ENCODE data around the gene HAUS3.
"Not testable (repeated sequence)": the region's sequence is repeated elsewhere in the genome, so short reads cannot be mapped to it uniquely, and the experiment has no call there.

HAUS3 gene

GRCh38 chr4:2251795-2252529 is 10.0 kb upstream of the HAUS3 start:
- DNase-seq (ENCODE audit: low read depth in 2 of 2) = no peak

- no peak for DNase-seq (ENCODE audit: low read depth in 2 of 2)
These were observed 9.3 kb upstream of the HAUS3 start for GRCh38 chr4:2251073-2251794.

- no peak for DNase-seq (ENCODE audit: low read depth in 2 of 2)
These were observed 8.6 kb upstream of the HAUS3 start for GRCh38 chr4:2250357-2251072.

- DNase-seq (ENCODE audit: low read depth in 2 of 2) = no peak
These were observed 7.8 kb upstream of the HAUS3 start for GRCh38 chr4:2249526-2250356.

- no peak for DNase-seq (ENCODE audit: low read depth in 2 of 2)
These were observed 6.9 kb upstream of the HAUS3 start for GRCh38 chr4:2248821-2249261.

GRCh38 chr4:2248044-2248780 is 6.3 kb upstream of the HAUS3 start:
- no peak for DNase-seq (ENCODE audit: low read depth in 2 of 2)

GRCh38 chr4:2247128-2248043 is 5.5 kb upstream of the HAUS3 start:
- DNase-seq (ENCODE audit: low read depth in 2 of 2) = no peak

- no peak for DNase-seq (ENCODE audit: low read depth in 2 of 2)
These were observed 4.6 kb upstream of the HAUS3 start for GRCh38 chr4:2246384-2247127.

- no peak for DNase-seq (ENCODE audit: low read depth in 2 of 2)
These were observed 3.9 kb upstream of the HAUS3 start for GRCh38 chr4:2245787-2246275.

GRCh38 chr4:2245057-2245786 is 3.3 kb upstream of the HAUS3 start:
- DNase-seq (ENCODE audit: low read depth in 2 of 2) = no peak

GRCh38 chr4:2243681-2244380 is 1.9 kb upstream of the HAUS3 start:
- no peak for DNase-seq (ENCODE audit: low read depth in 2 of 2)

- DNase-seq (ENCODE audit: low read depth in 2 of 2) = no peak
These were observed 918 bp downstream of the HAUS3 start for GRCh38 chr4:2241003-2241402.

GRCh38 chr4:2236944-2237666 is 4.8 kb downstream of the HAUS3 start:
- no peak for DNase-seq (ENCODE audit: low read depth in 2 of 2)

GRCh38 chr4:2231082-2231481 is 10.8 kb downstream of the HAUS3 start:
- DNase-seq (ENCODE audit: low read depth in 2 of 2) = no peak

- DNase-seq (ENCODE audit: low read depth in 2 of 2) = no peak
These were observed 15.7 kb downstream of the HAUS3 start for GRCh38 chr4:2226261-2226660.

GRCh38 chr4:2222838-2223237 is 19.1 kb downstream of the HAUS3 start:
- DNase-seq (ENCODE audit: low read depth in 2 of 2) = no peak

- DNase-seq (ENCODE audit: low read depth in 2 of 2) = not testable (repeated sequence)
These were observed 20.5 kb downstream of the HAUS3 start for GRCh38 chr4:2221378-2221777.
